Testis (tissue), 3 donors: ENCODE data around the gene ASB3. TPM values are rescaled to one million over a fixed set of nuclear protein-coding genes. Genes with fewer than 3 reads are reported as not detected.
"Not testable (repeated sequence)": the region's sequence is repeated elsewhere in the genome, so short reads cannot be mapped to it uniquely, and the experiment has no call there.

ENCODE experiments used
- DNase-seq: peaks from one replicate; pipeline ENCODE4 v3.0.0-alpha.2; 2019
- H3K27ac ChIP-seq, 2 donors: fragments of 200-600 bp; sonication (generic); one replicate each; pipeline ENCODE4 v1.5.1; 2019
- H3K27me3 ChIP-seq: fragments of 200-600 bp; sonication (generic); one replicate; pipeline ENCODE4 v1.5.1; 2019
- H3K36me3 ChIP-seq: fragments of 200-600 bp; sonication (generic); one replicate; pipeline ENCODE4 v1.5.1; 2017; ENCODE audit warnings: low read depth; ENCODE audit errors: missing control alignments
- H3K4me1 ChIP-seq: fragments of 200-600 bp; sonication (generic); one replicate; pipeline ENCODE4 v1.5.1; 2019
- H3K4me3 ChIP-seq, 2 donors: fragments of 200-600 bp; sonication (generic); one replicate each; pipeline ENCODE4 v1.5.1; 2017 to 2019
- H3K9me3 ChIP-seq: fragments of 200-600 bp; sonication (generic); one replicate; pipeline ENCODE4 v1.5.1; 2017
- POLR2A ChIP-seq: fragments of 450-650 bp; IDR thresholded peaks from one replicate; pipeline ENCODE4 v1.6.1; 2017; ENCODE audit warnings: antibody characterized with exemption, mild to moderate bottlenecking, moderate library complexity
- WGBS, 2 donors: methylation state at CpG; one replicate each; pipeline ENCODE4 v1.1.5; 2018; 5-methylcytosine and 5-hydroxymethylcytosine counted together
- intact Hi-C: fragments of 100-400 bp; cut with DNase I; formaldehyde crosslinking; loops from one replicate; pipeline ENCODE4 v1.15.1; 2023; ENCODE audit warnings: low total_unique reads
- polyA plus RNA-seq: library from polyadenylated mRNA; stranded (reverse); fragments of 350-450 nt; fragmentation: Illumina TruSeq; extraction: RNeasy Lipid Tissue Mini Kit (QIAGEN cat#74804); gene quantifications from one replicate; pipeline ENCODE4 v1.2.3, GENCODE V29; 2014; ENCODE audit warnings: low read depth, low replicate concordance; ENCODE audit not compliant: insufficient read depth
- total RNA-seq, 2 donors: library from RNA; depleted of rRNA; stranded (reverse); fragments of >200 nt; gene quantifications; one replicate each; pipeline ENCODE4 v1.2.3, GENCODE V29; 2016
- TF ChIP-seq, protein P1 (sequence below), 3 experiments: fragments of 450-650 bp in 2 of 3; fragments of 200-600 bp in 1 of 3; sonication (generic) in 1 of 3; IDR thresholded peaks; one replicate each; pipeline ENCODE4 v1.5.1; 2016 to 2019; ENCODE audit warnings: antibody characterized with exemption in 3 of 3, mild to moderate bottlenecking in 2 of 3, moderate library complexity in 1 of 3

Gene ASB3
- total and polyA plus RNA-seq, 3 donors from 2014 or later: 26.9 to 31.8 (median 29.0) TPM

DNA sequence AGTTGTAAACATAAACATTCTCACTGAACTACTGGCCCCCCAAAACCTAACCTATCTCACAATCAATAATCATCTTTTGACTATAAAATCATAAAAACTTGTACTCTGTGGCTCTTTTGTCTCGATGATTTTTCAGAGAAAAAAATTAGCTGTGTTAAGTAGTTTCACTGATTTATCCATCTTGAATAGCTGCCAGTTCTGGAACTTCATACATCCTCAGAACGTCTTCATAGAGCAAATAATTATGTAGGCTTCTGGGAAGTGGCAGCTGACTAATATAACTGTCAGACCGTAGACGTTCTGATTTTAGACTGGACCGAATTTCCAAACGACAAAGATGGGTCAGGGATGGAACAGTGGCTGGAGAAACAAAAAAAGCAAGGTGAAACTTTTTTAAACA lies 116.4 kb downstream of the ASB3 start:
- H3K36me3 ChIP-seq: no peaks in the 10 kb centered on the region
- no peak overlapping the region for H3K27ac ChIP-seq
- intact Hi-C loops: no loop called here

DNA sequence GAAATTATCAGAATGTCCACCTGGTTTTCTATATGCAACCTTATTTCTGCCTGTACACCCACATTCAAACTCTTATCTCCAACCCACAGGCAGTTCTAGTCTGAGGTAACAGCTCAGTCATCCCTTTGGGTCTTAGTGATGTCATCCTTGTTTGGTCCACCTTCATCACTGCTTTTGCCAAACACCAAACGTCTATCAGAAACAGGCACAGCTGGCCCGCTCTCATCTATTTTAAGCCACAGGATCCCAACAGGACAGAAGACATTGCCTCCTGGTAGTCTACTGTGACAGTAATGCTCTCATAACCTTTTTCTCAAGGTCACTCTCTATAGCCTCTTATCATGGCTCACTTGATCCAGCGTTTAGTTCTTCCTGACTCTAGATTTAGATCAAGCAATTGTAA lies 118.1 kb downstream of the ASB3 start:
- no peak for DNase-seq
- WGBS, 2 donors: 72 to 73% methylated on average over 3 of the region's 3 CpGs
- no peaks in the 10 kb centered on the region for H3K4me1 ChIP-seq

More for the DNA sequence above, 116.4 kb downstream of the ASB3 start:
- DNase-seq: no peak
- Histone ChIP-seq H3K27me3 (no peaks in the 10 kb centered on the region), H3K4me3 (no peak overlapping the region), H3K4me1 (no peaks in the 10 kb centered on the region), H3K9me3 (no peaks in the 10 kb centered on the region)
- 56 to 59% methylated on average over 6 of the region's 6 CpGs for WGBS, 2 donors
- TF ChIP-seq POLR2A: no peak
- TF ChIP-seq, protein P1, sequence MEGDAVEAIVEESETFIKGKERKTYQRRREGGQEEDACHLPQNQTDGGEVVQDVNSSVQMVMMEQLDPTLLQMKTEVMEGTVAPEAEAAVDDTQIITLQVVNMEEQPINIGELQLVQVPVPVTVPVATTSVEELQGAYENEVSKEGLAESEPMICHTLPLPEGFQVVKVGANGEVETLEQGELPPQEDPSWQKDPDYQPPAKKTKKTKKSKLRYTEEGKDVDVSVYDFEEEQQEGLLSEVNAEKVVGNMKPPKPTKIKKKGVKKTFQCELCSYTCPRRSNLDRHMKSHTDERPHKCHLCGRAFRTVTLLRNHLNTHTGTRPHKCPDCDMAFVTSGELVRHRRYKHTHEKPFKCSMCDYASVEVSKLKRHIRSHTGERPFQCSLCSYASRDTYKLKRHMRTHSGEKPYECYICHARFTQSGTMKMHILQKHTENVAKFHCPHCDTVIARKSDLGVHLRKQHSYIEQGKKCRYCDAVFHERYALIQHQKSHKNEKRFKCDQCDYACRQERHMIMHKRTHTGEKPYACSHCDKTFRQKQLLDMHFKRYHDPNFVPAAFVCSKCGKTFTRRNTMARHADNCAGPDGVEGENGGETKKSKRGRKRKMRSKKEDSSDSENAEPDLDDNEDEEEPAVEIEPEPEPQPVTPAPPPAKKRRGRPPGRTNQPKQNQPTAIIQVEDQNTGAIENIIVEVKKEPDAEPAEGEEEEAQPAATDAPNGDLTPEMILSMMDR (IDR thresholded peaks at IDR 0.05): no peak

DNA sequence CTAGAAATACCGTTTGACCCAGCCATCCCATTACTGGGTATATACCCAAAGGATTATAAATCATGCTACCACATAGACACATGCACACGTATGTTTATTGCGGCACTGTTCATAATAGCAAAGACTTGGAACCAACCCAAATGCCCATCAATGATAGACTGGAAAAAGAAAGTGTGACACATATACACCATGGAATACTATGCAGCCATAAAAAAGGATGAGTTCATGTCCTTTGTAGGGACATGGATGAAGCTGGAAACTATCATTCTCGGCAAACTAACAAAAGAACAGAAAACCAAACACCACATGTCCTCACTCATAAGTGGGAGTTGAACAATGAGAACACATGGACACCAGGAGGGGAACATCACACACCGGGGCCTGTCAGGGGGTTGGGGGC lies 119.6 kb downstream of the ASB3 start:
- 85 to 96% methylated on average over 5 of the region's 5 CpGs for WGBS, 2 donors
- H3K9me3 ChIP-seq, H3K4me3 ChIP-seq, H3K27ac ChIP-seq, H3K4me1 ChIP-seq, intact Hi-C loops, DNase-seq, H3K27me3 ChIP-seq, H3K36me3 ChIP-seq: not testable (repeated sequence)

More for the DNA sequence above, 118.1 kb downstream of the ASB3 start:
- Histone ChIP-seq H3K27ac (no peak overlapping the region), H3K9me3 (no peaks in the 10 kb centered on the region), H3K4me3 (no peak overlapping the region), H3K36me3 (no peaks in the 10 kb centered on the region), H3K27me3 (no peaks in the 10 kb centered on the region)
- TF ChIP-seq, protein P1 (IDR thresholded peaks at IDR 0.05): no peak
- no peak for TF ChIP-seq POLR2A
- intact Hi-C loops: no loop called here

DNA sequence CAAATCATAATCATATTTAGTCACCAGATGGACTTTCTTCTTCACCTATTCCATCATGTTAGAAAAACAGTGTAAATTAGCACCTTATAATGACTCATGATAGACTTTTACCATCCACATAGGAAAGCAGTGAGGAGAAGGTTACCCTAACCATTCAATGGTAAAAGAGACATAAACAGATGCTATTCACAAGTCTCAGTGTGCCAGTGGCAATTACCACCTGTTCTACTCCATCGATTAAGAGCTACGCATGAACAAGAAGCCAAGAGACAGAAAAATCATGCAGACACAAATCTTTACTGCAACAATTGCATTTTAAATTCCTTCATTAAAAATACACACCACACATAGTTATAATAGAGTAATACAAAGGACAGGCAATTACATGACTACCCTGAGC lies 125.9 kb downstream of the ASB3 start:
- H3K27ac ChIP-seq: no peak overlapping the region
- DNase-seq: no peak
- H3K9me3 ChIP-seq: no peaks in the 10 kb centered on the region
- WGBS, 2 donors: 92 to 98% methylated on average over 2 of the region's 2 CpGs
- no peaks in the 10 kb centered on the region for H3K27me3 ChIP-seq
- no peaks in the 10 kb centered on the region for H3K4me1 ChIP-seq
- H3K4me3 ChIP-seq: no peak overlapping the region
- no peak for TF ChIP-seq POLR2A
- TF ChIP-seq, protein P1 (IDR thresholded peaks at IDR 0.05): no peak
- no peaks in the 10 kb centered on the region for H3K36me3 ChIP-seq
- intact Hi-C loops: no loop called here

DNA sequence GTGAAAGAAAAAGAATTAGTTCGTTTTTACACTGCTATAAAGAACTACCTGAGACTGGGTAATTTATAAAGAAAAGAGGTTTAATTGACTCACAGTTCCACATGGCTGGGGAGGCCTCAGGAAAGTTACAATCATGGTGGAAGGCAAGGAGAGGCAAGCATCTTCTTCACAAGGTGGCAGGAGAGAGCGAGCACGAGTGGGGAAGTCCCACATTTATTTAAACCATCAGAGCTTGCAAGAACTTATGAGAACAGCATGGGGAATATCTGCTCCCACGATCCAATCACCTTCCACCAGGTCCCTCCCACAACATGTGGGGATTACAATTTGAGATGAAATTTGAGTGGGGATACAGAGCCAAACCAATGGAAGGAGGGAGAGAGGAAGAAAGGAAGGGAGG lies 128.3 kb downstream of the ASB3 start:
- H3K9me3 ChIP-seq, H3K4me3 ChIP-seq, intact Hi-C loops, H3K36me3 ChIP-seq, DNase-seq, H3K4me1 ChIP-seq, H3K27me3 ChIP-seq, H3K27ac ChIP-seq: not testable (repeated sequence)
- 74 to 85% methylated on average over 4 of the region's 4 CpGs for whole genome bisulfite sequencing, 2 donors

DNA sequence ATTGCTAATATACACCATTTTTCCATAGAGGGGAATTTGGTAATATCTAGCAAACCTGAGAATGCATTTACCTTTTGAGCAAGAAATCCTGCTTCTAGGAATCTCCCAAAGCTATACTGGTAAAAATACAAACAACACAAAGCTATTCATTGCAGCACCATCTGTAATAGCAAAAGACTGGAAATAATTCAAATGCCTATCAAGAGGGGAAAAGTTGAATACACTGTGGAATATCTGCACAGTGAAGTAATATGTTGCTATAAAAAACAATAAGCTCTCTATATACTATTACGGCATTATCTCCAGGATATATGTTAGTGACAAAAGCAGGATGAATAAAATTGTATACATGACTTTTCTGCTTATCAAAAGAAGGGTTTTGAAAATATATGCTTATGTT lies 131.5 kb downstream of the ASB3 start:
- H3K27ac ChIP-seq: no peak overlapping the region
- intact Hi-C loops: no loop called here

More for the DNA sequence above, 131.5 kb downstream of the ASB3 start:
- TF ChIP-seq, protein P1 (IDR thresholded peaks at IDR 0.05): no peak
- TF ChIP-seq POLR2A: no peak
- Histone ChIP-seq H3K4me1 (no peaks in the 10 kb centered on the region), H3K36me3 (no peaks in the 10 kb centered on the region), H3K4me3 (no peak overlapping the region), H3K9me3 (no peaks in the 10 kb centered on the region), H3K27me3 (no peaks in the 10 kb centered on the region)
- WGBS, 2 donors: 59 to 83% methylated on average over 1 of the region's 1 CpG
- no peak for DNase-seq
